ENCODE measurements around the gene SLC19A3. TPM values are rescaled to one million over a fixed set of nuclear protein-coding genes. Genes with fewer than 3 reads are reported as not detected.

Gene SLC19A3
- total RNA-seq, 3 donors from 2014 or later: 29.9 to 278 (median 46.9) TPM

- Histone ChIP-seq H3K4me1 (no peaks in the 10 kb centered on the region), H3K4me3 (no peak overlapping the region), H3K9me3 (no peaks in the 10 kb centered on the region), H3K36me3 (no peaks in the 10 kb centered on the region), H3K27ac (no peak overlapping the region), H3K27me3 (no peaks in the 10 kb centered on the region)
- TF ChIP-seq POLR2AphosphoS5 (IDR thresholded peaks at IDR 0.05) (no peak), POLR2A (IDR thresholded peaks at IDR 0.05) (no peak), CTCF (IDR thresholded peaks at IDR 0.05) (no peak)
- no peak for DNase-seq (ENCODE audit: low spot score in 2 of 2)
- intact Hi-C loops (cut with DNase I; ENCODE audit: low total_unique reads): no loop called here
These were observed 4.5 kb downstream of the SLC19A3 start for GRCh38 chr2:227713291-227713690.

GRCh38 chr2:227710986-227711385 lies 6.8 kb downstream of the SLC19A3 start:
- Histone ChIP-seq H3K36me3 (no peaks in the 10 kb centered on the region), H3K9me3 (no peaks in the 10 kb centered on the region), H3K4me1 (no peaks in the 10 kb centered on the region), H3K27me3 (no peaks in the 10 kb centered on the region), H3K27ac (no peak overlapping the region), H3K4me3 (no peak overlapping the region)
- intact Hi-C loops (cut with DNase I; ENCODE audit: low total_unique reads): no loop called here
- no peak for TF ChIP-seq POLR2A (IDR thresholded peaks at IDR 0.05)
- TF ChIP-seq POLR2AphosphoS5 (IDR thresholded peaks at IDR 0.05): no peak
- no peak for TF ChIP-seq CTCF (IDR thresholded peaks at IDR 0.05)
- DNase-seq (ENCODE audit: low spot score in 2 of 2): no peak

- no peaks in the 10 kb centered on the region for H3K27me3 ChIP-seq
- H3K4me1 ChIP-seq: no peaks in the 10 kb centered on the region
- H3K36me3 ChIP-seq: no peaks in the 10 kb centered on the region
- no peak for DNase-seq (ENCODE audit: low spot score in 2 of 2)
- no peak overlapping the region for H3K4me3 ChIP-seq
- no peak for TF ChIP-seq CTCF (IDR thresholded peaks at IDR 0.05)
- no peak for TF ChIP-seq POLR2AphosphoS5 (IDR thresholded peaks at IDR 0.05)
- TF ChIP-seq POLR2A (IDR thresholded peaks at IDR 0.05): no peak
- no peak overlapping the region for H3K27ac ChIP-seq
- no peaks in the 10 kb centered on the region for H3K9me3 ChIP-seq
- intact Hi-C loops (cut with DNase I; ENCODE audit: low total_unique reads): no loop called here
These were observed 10.4 kb downstream of the SLC19A3 start for GRCh38 chr2:227707390-227707789.

- no peak for DNase-seq (ENCODE audit: low spot score in 2 of 2)
- no peak for TF ChIP-seq POLR2A (IDR thresholded peaks at IDR 0.05)
- no peak for TF ChIP-seq POLR2AphosphoS5 (IDR thresholded peaks at IDR 0.05)
- no peak for TF ChIP-seq CTCF (IDR thresholded peaks at IDR 0.05)
- Histone ChIP-seq H3K9me3 (no peaks in the 10 kb centered on the region), H3K27ac (no peak overlapping the region), H3K4me3 (no peak overlapping the region), H3K4me1 (no peaks in the 10 kb centered on the region), H3K27me3 (no peaks in the 10 kb centered on the region), H3K36me3 (no peaks in the 10 kb centered on the region)
- intact Hi-C loops (cut with DNase I; ENCODE audit: low total_unique reads): no loop called here
These were observed 11.0 kb downstream of the SLC19A3 start for GRCh38 chr2:227706859-227707258.

- intact Hi-C loops (cut with DNase I; ENCODE audit: low total_unique reads): no loop called here
- no peaks in the 10 kb centered on the region for H3K4me1 ChIP-seq
- no peak for DNase-seq (ENCODE audit: low spot score in 2 of 2)
- no peaks in the 10 kb centered on the region for H3K27me3 ChIP-seq
- H3K4me3 ChIP-seq: no peak overlapping the region
- TF ChIP-seq CTCF (IDR thresholded peaks at IDR 0.05): no peak
- no peaks in the 10 kb centered on the region for H3K36me3 ChIP-seq
- no peaks in the 10 kb centered on the region for H3K9me3 ChIP-seq
- H3K27ac ChIP-seq: no peak overlapping the region
These were observed 13.9 kb downstream of the SLC19A3 start for GRCh38 chr2:227703961-227704360.
